Lower leg skin (tissue), 4 donors: Measurements from ENCODE around the gene STRA6. TPM values are rescaled to one million over a fixed set of nuclear protein-coding genes. Genes with fewer than 3 reads are reported as not detected.

Experiments used
- DNase-seq, 2 donors: peaks; one replicate each; pipeline ENCODE4 v3.0.0-alpha.2; 2019; ENCODE audit warnings: low spot score in 2 of 2
- H3K4me3 ChIP-seq: fragments of 200-600 bp; sonication (generic); 2 replicates; pipeline ENCODE4 v1.5.1; 2017; ENCODE audit warnings: mild to moderate bottlenecking, low read depth; ENCODE audit not compliant: poor library complexity, severe bottlenecking
- CTCF ChIP-seq, 3 donors: fragments of 450-650 bp; IDR thresholded peaks; one replicate each; pipeline ENCODE4 v1.5.1; 2016; ENCODE audit warnings: antibody characterized with exemption in 3 of 3, mild to moderate bottlenecking in 3 of 3, moderate library complexity in 2 of 3
- POLR2A ChIP-seq, 2 donors: fragments of 450-650 bp; IDR thresholded peaks; one replicate each; pipeline ENCODE4 v1.6.1; 2016 to 2017; ENCODE audit warnings: antibody characterized with exemption in 2 of 2, mild to moderate bottlenecking in 1 of 2, moderate library complexity in 1 of 2
- WGBS, 2 donors: methylation state at CpG; one replicate each; pipeline ENCODE4 v1.1.5; 2018; 5-methylcytosine and 5-hydroxymethylcytosine counted together
- intact Hi-C: fragments of 100-400 bp; cut with DNase I; formaldehyde crosslinking; loops from one replicate; pipeline ENCODE4 v1.15.0; 2023; ENCODE audit warnings: low total_unique reads
- total RNA-seq, 4 donors: library from RNA; depleted of rRNA; stranded (reverse); fragments of >200 nt; gene quantifications; one replicate each; pipeline ENCODE4 v1.1.0, GENCODE V29; 2016

The STRA6 gene
- total RNA-seq, 4 donors from 2014 or later: 0.52 TPM; not detected in 3

GRCh38 chr15:74176262-74177214, 26.0 kb downstream of the STRA6 start:
- TF ChIP-seq POLR2A (IDR thresholded peaks at IDR 0.05): no peak
- TF ChIP-seq CTCF (IDR thresholded peaks at IDR 0.05): no peak
- intact Hi-C loops: no loop called here
- no peak overlapping the region for H3K4me3 ChIP-seq
- 70 to 74% methylated on average over 10 of the region's 10 CpGs for WGBS, 2 donors
- peak in 1 of 2 donors; percentile 81 for DNase-seq

- intact Hi-C loops: no loop called here
- peak in 1 of 2 donors; percentile 74 for DNase-seq
- 81 to 82% methylated on average over 25 to 34 of the region's 45 CpGs for WGBS, 2 donors
- TF ChIP-seq POLR2A (IDR thresholded peaks at IDR 0.05): no peak
- TF ChIP-seq CTCF (IDR thresholded peaks at IDR 0.05): no peak
- H3K4me3 ChIP-seq: no peak overlapping the region
These were observed 27.1 kb downstream of the STRA6 start for GRCh38 chr15:74175271-74176191.

- H3K4me3 ChIP-seq: no peak overlapping the region
- DNase-seq: peak in 1 of 2 donors; percentile 80
- WGBS, 2 donors: 63 to 83% methylated on average over 9 to 11 of the region's 14 CpGs
- TF ChIP-seq POLR2A (IDR thresholded peaks at IDR 0.05) (no peak), CTCF (IDR thresholded peaks at IDR 0.05) (no peak)
- intact Hi-C loops: no loop called here
These were observed 27.7 kb downstream of the STRA6 start for GRCh38 chr15:74174958-74175253.

- peak in 1 of 2 donors; percentile 86 for DNase-seq
- H3K4me3 ChIP-seq: peak overlapping the region; percentile 13
- intact Hi-C loops: no loop called here
- TF ChIP-seq CTCF (IDR thresholded peaks at IDR 0.05) (no peak), POLR2A (IDR thresholded peaks at IDR 0.05) (no peak)
- 50 to 72% methylated on average over 16 to 18 of the region's 20 CpGs for WGBS, 2 donors
These were observed 28.2 kb downstream of the STRA6 start for GRCh38 chr15:74174219-74174957.
